Measurements from ENCODE around the gene PDE2A. TPM values are rescaled to one million over a fixed set of nuclear protein-coding genes. Genes with fewer than 3 reads are reported as not detected.

PDE2A gene
- total RNA-seq, 1 donor from 2014 or later = 19.6 TPM

GRCh38 chr11:72583177-72583553, 91.1 kb downstream of the PDE2A start:
- H3K27me3 ChIP-seq (ENCODE audit: low read depth) = peaks cover 15% of the 10 kb centered on the region
- DNase-seq = no peak
- H3K27ac ChIP-seq (replicated peaks) = no peak overlapping the region
- H3K36me3 ChIP-seq = peaks cover 55% of the 10 kb centered on the region
- H3K4me1 ChIP-seq = peaks cover 17% of the 10 kb centered on the region
- H3K9me3 ChIP-seq (replicated peaks) = no peaks in the 10 kb centered on the region
- no peak for TF ChIP-seq CTCF (IDR thresholded peaks at IDR 0.05; ENCODE audit: borderline replicate concordance)
- no peak overlapping the region for H3K4me3 ChIP-seq
- intact Hi-C loops (cut with micrococcal nuclease) = no loop called here

DNA sequence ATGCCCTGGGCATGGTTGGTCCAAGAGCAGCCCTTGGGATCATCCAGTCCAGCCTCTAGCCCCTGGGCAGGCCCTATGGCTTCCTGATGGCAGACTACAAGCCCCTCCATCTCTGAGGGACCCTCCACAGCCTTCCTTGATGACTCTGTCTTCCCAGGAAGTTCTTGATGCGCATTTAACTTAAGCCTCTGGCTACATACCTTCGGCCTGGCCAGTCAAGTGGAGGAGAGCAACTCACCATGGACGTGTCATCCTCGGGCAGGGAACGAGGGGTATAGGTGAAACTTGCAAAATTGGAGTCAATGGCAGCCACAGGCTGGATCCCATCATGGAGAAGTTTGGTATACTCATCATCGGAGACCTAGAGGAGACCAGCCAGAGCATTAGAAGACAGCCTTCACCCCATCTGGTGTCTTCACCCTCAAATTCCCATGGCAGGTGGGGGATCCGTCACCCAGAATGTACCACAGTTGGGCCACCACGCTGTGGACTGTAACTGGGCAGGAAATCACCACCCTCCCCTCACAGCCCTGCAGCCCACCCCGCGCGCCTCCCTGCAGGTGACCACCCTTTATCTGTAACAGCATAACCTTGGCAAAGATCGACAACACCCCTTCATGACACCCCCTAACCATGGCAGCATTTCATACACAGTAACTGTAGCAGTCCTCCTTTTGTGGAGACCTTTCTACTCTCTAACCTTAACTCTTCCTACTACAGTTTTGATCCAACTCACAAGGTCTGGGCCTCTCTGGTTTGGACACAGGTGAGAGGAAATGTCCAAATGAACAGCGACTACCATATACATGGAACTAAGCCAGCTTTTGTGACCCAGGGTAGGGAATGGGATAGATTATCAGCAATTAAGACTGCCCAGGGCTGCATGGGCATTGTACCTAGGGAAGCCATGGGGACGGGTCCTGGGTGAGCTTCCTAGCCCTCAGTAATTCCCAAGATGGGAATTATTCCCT, 91.7 kb downstream of the PDE2A start:
- H3K9me3 ChIP-seq (replicated peaks) = no peaks in the 10 kb centered on the region
- no peak overlapping the region for H3K27ac ChIP-seq (replicated peaks)
- no peak for DNase-seq
- no peak for TF ChIP-seq CTCF (IDR thresholded peaks at IDR 0.05; ENCODE audit: borderline replicate concordance)
- peaks cover 59% of the 10 kb centered on the region for H3K36me3 ChIP-seq
- intact Hi-C loops (cut with micrococcal nuclease) = no loop called here
- peaks cover 17% of the 10 kb centered on the region for H3K4me1 ChIP-seq
- no peak overlapping the region for H3K4me3 ChIP-seq
- H3K27me3 ChIP-seq (ENCODE audit: low read depth) = peaks cover 15% of the 10 kb centered on the region

- DNase-seq = no peak
- Histone ChIP-seq H3K4me1 (peaks cover 17% of the 10 kb centered on the region), H3K36me3 (peaks cover 71% of the 10 kb centered on the region), H3K27me3 (ENCODE audit: low read depth) (peaks cover 15% of the 10 kb centered on the region), H3K4me3 (no peak overlapping the region), H3K9me3 (replicated peaks) (no peaks in the 10 kb centered on the region), H3K27ac (replicated peaks) (no peak overlapping the region)
- no peak for TF ChIP-seq CTCF (IDR thresholded peaks at IDR 0.05; ENCODE audit: borderline replicate concordance)
- intact Hi-C loops (cut with micrococcal nuclease) = no loop called here
Observed at GRCh38 chr11:72581067-72581466, 93.2 kb downstream of the PDE2A start.

DNA sequence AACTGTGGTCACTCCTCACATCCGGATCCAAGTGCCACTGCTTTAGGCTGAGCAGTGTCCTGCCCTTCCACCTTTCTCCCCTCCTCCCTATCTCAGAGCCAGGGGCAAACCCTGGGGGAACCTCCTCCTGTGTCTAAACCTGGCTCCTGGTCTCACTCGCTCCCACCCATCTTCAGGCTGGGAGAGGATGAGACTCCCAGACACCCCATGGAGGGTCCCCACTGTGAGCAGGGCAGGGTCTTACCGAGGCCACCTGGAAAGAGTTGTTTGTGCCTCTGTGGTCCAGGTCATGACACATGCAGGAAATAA, 93.6 kb downstream of the PDE2A start:
- Histone ChIP-seq H3K4me1 (peaks cover 14% of the 10 kb centered on the region), H3K9me3 (replicated peaks) (no peaks in the 10 kb centered on the region), H3K27ac (replicated peaks) (no peak overlapping the region), H3K27me3 (ENCODE audit: low read depth) (peaks cover 15% of the 10 kb centered on the region), H3K4me3 (no peak overlapping the region), H3K36me3 (peaks cover 71% of the 10 kb centered on the region)
- no peak for TF ChIP-seq CTCF (IDR thresholded peaks at IDR 0.05; ENCODE audit: borderline replicate concordance)
- DNase-seq = no peak
- intact Hi-C loops (cut with micrococcal nuclease) = no loop called here

- Histone ChIP-seq H3K9me3 (replicated peaks) (no peaks in the 10 kb centered on the region), H3K27me3 (ENCODE audit: low read depth) (peaks cover 9% of the 10 kb centered on the region), H3K27ac (replicated peaks) (no peak overlapping the region), H3K4me1 (peaks cover 8% of the 10 kb centered on the region), H3K36me3 (peaks cover 67% of the 10 kb centered on the region), H3K4me3 (no peak overlapping the region)
- DNase-seq = no peak
- no peak for TF ChIP-seq CTCF (IDR thresholded peaks at IDR 0.05; ENCODE audit: borderline replicate concordance)
- intact Hi-C loops (cut with micrococcal nuclease) = loop anchor here (10.0 kb wide), 1 partner anchor 105 kb away; no protein-coding TSS in a partner anchor
Observed at GRCh38 chr11:72579816-72580641, 94.2 kb downstream of the PDE2A start.
